Fibroblast of gingiva (primary cell): ENCODE results near the gene FAM151B.

ENCODE experiments used
- DNase-seq: peaks from one replicate; pipeline ENCODE4 v3.0.0-alpha.2; 2011; ENCODE audit warnings: low read depth

The FAM151B gene

DNA sequence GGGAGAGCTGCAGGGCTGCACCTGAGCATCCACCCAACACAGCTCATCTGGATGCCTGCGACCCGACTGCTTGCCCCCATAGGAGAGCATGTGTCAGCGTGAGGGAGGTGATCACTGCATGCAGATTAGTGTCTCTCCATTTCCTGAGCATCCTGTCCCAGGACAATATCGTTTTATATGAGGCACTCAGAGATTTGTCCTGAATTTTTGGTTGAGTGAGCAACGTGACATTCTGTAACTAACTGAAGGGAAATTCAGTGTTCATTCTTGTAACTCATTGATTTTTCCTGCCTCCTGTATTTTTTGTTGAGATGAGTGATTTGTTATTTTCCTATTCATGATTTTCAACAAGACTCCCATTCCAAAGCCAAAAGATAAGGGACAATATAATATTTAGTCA is 102.9 kb downstream of the FAM151B start:
- DNase-seq = no peak

DNA sequence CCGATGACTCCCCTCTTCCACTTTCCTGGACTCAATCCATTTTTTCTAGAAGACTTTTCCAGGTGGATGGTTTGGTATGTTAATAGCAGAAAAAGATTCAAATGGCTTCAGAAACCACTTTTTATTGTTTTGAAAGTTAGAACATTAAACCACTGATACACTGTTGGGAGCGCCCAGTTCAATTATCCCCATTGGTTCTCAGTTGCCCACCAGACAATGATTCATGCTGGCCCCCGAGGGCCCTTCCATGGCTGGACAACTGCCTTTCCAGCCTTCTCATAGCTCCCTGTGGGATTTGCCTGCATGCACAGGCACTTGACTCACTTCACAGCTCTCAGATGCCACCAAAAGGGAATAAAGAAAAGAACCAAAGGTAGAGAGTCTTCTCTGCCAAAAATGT is 103.5 kb downstream of the FAM151B start:
- no peak for DNase-seq

DNA sequence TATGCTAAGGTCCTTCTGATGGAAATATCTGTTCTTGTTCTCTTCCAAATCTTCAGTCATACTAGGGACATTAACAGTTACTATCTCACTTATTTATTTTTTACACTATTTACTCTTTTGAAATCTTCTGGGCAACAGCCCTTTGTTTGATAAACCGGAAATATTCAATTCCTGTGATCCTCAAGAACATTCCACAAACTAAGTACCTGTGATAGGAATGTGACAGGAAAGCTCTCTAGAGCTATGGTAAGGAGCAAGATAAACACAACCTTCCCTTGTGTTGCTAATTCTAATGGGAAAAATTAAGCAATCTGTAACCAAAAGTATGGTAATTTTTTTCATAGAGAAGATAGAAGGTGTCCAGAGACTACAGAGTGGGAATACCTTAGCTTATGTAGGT is 104.2 kb downstream of the FAM151B start:
- DNase-seq = no peak
